HG02610 (cell line): ENCODE measurements around the gene CRADD.
"Not testable (repeated sequence)": the region's sequence is repeated elsewhere in the genome, so short reads cannot be mapped to it uniquely, and the experiment has no call there.

Source experiments
- ATAC-seq: cut with Tn5 transposase; IDR thresholded peaks from one replicate; pipeline ENCODE4 v1.9.1; 2021; ENCODE audit warnings: mild to moderate bottlenecking, moderate library complexity; ENCODE audit not compliant: unreplicated experiment

CRADD gene

GRCh38 chr12:93922583-93923006, 245.4 kb downstream of the CRADD start:
- no peak for ATAC-seq

DNA sequence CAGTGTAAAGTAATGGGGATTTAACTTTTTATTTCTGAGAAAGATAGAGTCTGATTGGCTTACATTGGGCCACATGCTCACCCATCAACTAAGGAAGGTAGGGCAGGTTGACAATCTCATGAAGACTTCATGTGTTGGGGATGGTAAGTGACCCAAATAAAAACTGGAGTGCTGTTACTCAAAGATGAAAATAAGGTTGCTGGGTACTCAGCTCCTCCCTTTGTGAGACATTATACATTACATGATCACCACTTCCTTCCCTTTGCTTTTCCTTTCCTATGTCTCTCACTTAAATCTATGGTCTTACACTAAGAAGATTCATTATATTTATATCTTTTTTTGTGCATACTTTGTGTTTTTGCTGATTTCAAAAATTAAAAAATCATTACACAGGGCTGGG, 247.2 kb downstream of the CRADD start:
- no peak for ATAC-seq

GRCh38 chr12:93925585-93926205, 248.5 kb downstream of the CRADD start:
- no peak for ATAC-seq

- ATAC-seq = no peak
Measured at GRCh38 chr12:93926237-93926636, 249.1 kb downstream of the CRADD start.

- ATAC-seq = not testable (repeated sequence)
Measured at GRCh38 chr12:93929081-93929480, 251.9 kb downstream of the CRADD start.

- ATAC-seq = no peak
Measured at GRCh38 chr12:93937812-93938211, 260.6 kb downstream of the CRADD start.

- ATAC-seq = no peak
Measured at GRCh38 chr12:93938317-93938716, 261.1 kb downstream of the CRADD start.

- ATAC-seq = no peak
Measured at GRCh38 chr12:93938931-93939330, 261.8 kb downstream of the CRADD start.

DNA sequence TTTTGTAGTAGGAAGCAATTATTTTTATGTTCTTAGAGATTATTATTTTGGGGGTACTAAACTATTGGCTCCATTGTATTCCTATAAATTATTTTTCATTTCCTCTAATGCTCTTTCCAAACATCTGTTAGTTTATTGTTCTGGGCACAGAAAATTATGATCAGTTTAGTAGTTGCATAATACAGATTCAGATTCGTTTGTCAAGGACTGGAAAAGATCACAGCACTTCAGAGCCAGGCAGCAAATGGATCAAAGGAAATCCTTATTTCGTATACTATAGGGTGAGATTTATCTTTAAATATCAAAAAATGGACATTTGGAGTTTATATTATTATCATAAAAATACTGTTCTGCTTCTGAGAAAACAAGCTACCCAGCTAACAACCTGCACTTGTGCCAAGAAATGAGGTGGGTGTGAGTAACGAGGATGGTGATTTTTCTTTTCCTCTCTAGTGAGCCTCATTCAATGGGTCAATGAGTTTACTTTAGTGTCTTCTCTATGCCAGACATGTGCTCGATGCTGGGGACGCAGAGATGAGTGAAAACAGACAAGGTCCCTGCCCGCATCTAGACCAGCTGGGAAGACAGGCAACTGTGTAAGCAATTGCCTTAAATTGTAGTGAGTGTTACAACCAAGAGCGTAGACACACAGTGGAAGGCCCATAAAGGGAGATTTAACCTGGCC, 262.6 kb downstream of the CRADD start:
- no peak for ATAC-seq

- no peak for ATAC-seq
Measured at GRCh38 chr12:93943780-93944179, 266.6 kb downstream of the CRADD start.

DNA sequence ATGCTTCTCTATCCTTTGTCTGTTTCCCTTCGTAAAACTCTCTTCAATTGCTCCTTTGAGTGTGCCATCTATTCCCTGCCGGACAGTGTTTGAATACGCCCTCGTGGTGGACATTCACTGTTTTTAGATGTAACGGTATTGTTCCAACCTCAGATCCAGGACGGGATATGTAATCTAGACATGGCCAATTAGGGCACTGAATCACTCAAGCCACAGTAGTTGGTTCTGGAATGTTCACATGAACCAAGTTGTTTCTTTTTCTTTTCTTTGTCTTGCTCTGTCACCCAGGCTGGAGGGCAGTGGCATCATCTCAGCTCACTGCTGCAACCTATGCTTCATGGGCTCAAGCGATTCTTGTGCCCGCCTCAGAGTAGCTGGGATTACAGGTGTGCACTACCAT, 267.0 kb downstream of the CRADD start:
- ATAC-seq = no peak
